ENCODE measurements around the gene DPYD.

DPYD gene

DNA sequence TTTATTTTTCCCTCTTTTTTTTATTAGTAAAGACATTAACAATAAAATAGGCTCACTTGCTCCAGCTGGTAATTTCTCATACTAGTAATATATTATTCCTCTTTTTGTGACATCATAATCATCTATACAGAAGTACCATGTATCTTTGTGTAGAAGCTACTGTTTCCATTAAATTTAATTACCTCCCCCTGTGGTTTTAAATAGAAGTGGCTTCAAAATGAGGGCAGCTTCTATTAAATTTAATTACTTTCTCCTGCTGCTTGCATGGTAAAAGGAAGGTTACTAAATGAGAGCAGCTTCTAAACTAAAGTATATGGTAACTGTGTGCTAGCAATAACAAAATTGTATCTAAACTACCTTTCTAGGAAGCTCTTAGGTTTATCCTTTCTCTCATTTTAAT lies 94.0 kb downstream of the DPYD start:
- ChIA-PET POLR2A (no interaction called here), CTCF (interaction anchor here (0.9 to 1.0 kb wide), 2 partner anchors 26 to 689 kb away, joined by 3 to 4 read pairs; no protein-coding TSS in a partner anchor)
- no peak for DNase-seq (ENCODE audit: low read depth, low spot score)
- TF ChIP-seq CTCF (IDR thresholded peaks at IDR 0.05; ENCODE audit: insufficient read depth, low read length, missing control alignments) = no peak
- no peak overlapping the region for H3K4me3 ChIP-seq (ENCODE audit: low read depth, low read length)

DNA sequence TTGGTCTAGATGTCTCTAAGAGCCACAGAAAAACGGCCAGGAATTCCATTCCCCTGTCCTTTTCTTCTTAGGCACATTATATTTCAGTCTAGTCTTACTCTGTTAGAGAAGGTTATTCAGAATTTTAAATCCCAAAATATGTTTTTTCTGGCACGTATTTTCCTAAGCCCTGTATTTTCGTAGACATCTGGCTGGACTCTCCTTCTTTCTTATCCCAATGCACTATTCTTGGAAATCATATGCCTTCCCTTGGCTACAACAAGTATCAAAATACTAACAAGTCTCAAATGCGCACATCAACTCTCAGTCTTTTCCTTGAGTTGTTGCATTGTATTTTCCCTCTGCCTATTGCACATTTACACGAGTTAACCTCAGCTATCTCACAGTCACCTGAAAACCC lies 96.2 kb downstream of the DPYD start:
- no peak for TF ChIP-seq CTCF (IDR thresholded peaks at IDR 0.05; ENCODE audit: insufficient read depth, low read length, missing control alignments)
- POLR2A ChIA-PET = no interaction called here

DNA sequence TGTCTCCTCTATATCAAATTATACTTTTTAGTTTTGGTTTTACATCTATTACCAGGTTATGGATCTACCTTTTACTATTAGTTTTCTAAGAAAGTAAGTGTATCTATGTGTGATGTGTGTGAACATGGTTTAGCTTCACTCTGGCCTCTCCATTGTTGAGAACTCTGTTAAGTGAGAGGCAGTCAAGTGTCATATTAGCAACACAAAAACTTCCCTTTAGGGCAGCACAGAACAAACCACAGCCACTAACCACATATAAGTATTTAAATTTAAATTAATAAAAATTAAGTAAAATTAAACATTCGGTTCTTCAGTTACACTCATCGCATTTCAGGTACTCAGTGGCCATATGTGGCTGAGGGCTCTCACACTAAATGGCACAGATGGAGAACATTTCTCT lies 96.6 kb downstream of the DPYD start:
- POLR2A ChIA-PET = no interaction called here
- DNase-seq (ENCODE audit: low read depth, low spot score) = no peak
- no peak overlapping the region for H3K4me3 ChIP-seq (ENCODE audit: low read depth, low read length)
- CTCF ChIA-PET = no interaction called here
- no peak for TF ChIP-seq CTCF (IDR thresholded peaks at IDR 0.05; ENCODE audit: insufficient read depth, low read length, missing control alignments)

More for the DNA sequence above, 96.2 kb downstream of the DPYD start:
- no peak for DNase-seq (ENCODE audit: low read depth, low spot score)
- CTCF ChIA-PET = no interaction called here
- no peak overlapping the region for H3K4me3 ChIP-seq (ENCODE audit: low read depth, low read length)

GRCh38 chr1:97820470-97821188 lies 100.2 kb downstream of the DPYD start:
- H3K4me3 ChIP-seq (ENCODE audit: low read depth, low read length) = no peak overlapping the region
- CTCF ChIA-PET = interaction anchor here (0.6 to 1.8 kb wide), 25 partner anchors 8 to 857 kb away, joined by 3 to 9 read pairs (median 3); no protein-coding TSS in a partner anchor
- DNase-seq (ENCODE audit: low read depth, low spot score) = no peak
- no peak for TF ChIP-seq CTCF (IDR thresholded peaks at IDR 0.05; ENCODE audit: insufficient read depth, low read length, missing control alignments)
- POLR2A ChIA-PET = no interaction called here

- no peak overlapping the region for H3K4me3 ChIP-seq (ENCODE audit: low read depth, low read length)
- DNase-seq (ENCODE audit: low read depth, low spot score) = no peak
- ChIA-PET CTCF (interaction anchor here (0.6 to 1.4 kb wide), 3 partner anchors 173 to 850 kb away, joined by 3 to 4 read pairs (median 3); no protein-coding TSS in a partner anchor), POLR2A (no interaction called here)
- TF ChIP-seq CTCF (IDR thresholded peaks at IDR 0.05; ENCODE audit: insufficient read depth, low read length, missing control alignments) = no peak
These were observed 103.9 kb downstream of the DPYD start for GRCh38 chr1:97816927-97817326.

DNA sequence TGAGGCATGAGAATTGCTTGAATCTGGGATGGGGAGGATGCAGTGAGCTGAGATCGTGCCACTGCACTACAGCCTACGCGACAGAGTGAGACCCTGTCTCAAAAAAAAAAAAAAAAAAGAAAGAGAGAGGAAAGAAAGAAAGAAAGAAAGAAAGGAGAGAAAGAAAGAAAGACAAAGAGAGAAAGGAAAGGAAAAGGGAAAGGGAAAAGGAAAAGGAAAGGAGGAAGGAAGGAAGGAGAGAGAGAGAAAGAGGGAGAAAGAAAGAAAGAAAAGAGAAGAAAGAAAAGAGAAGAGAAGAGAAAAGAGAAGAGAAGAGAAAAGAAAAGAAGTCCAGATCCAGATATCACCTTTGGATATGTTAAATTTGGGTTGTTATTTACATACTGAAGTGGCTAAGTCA lies 106.0 kb downstream of the DPYD start:
- ChIA-PET CTCF (no interaction called here), POLR2A (no interaction called here)
- no peak for TF ChIP-seq CTCF (IDR thresholded peaks at IDR 0.05; ENCODE audit: insufficient read depth, low read length, missing control alignments)
- DNase-seq (ENCODE audit: low read depth, low spot score) = no peak
- no peak overlapping the region for H3K4me3 ChIP-seq (ENCODE audit: low read depth, low read length)

Data from AG04449 (cell line).